HG03280 (cell line): ENCODE data around the gene NPM3.
"Not testable (repeated sequence)": the region's sequence is repeated elsewhere in the genome, so short reads cannot be mapped to it uniquely, and the experiment has no call there.

Experiments
- ATAC-seq: cut with Tn5 transposase; IDR thresholded peaks from one replicate; pipeline ENCODE4 v1.9.1; 2021; ENCODE audit warnings: mild to moderate bottlenecking, moderate library complexity; ENCODE audit not compliant: unreplicated experiment

NPM3 gene

GRCh38 chr10:101807158-101807557, 23.9 kb upstream of the NPM3 start:
- ATAC-seq: no peak

- ATAC-seq: no peak
Measured at GRCh38 chr10:101803511-101803910, 20.3 kb upstream of the NPM3 start.

GRCh38 chr10:101797403-101798059, 14.3 kb upstream of the NPM3 start:
- ATAC-seq: no peak

- no peak for ATAC-seq
Measured at GRCh38 chr10:101793526-101793925, 10.3 kb upstream of the NPM3 start.

- no peak for ATAC-seq
Measured at GRCh38 chr10:101789686-101790085, 6.4 kb upstream of the NPM3 start.

GRCh38 chr10:101789231-101789630, 6.0 kb upstream of the NPM3 start:
- ATAC-seq: not testable (repeated sequence)

GRCh38 chr10:101785801-101786200, 2.6 kb upstream of the NPM3 start:
- ATAC-seq: no peak

GRCh38 chr10:101784558-101784957, 1.3 kb upstream of the NPM3 start:
- ATAC-seq: no peak

GRCh38 chr10:101783736-101784118, 481 bp upstream of the NPM3 start:
- no peak for ATAC-seq

- ATAC-seq: no peak
Measured at GRCh38 chr10:101781984-101782810, 1.0 kb downstream of the NPM3 start.

- no peak for ATAC-seq
Measured at GRCh38 chr10:101781655-101781983, 1.6 kb downstream of the NPM3 start.

GRCh38 chr10:101780818-101781654, 2.2 kb downstream of the NPM3 start:
- ATAC-seq: peak; percentile 36

- ATAC-seq: no peak
Measured at GRCh38 chr10:101780187-101780817, 2.9 kb downstream of the NPM3 start.

- ATAC-seq: no peak
Measured at GRCh38 chr10:101779544-101780186, 3.6 kb downstream of the NPM3 start.

- ATAC-seq: no peak
Measured at GRCh38 chr10:101778781-101779543, 4.3 kb downstream of the NPM3 start.

GRCh38 chr10:101778151-101778780, 5.0 kb downstream of the NPM3 start:
- ATAC-seq: no peak

GRCh38 chr10:101777619-101778145, 5.6 kb downstream of the NPM3 start:
- ATAC-seq: no peak

- no peak for ATAC-seq
Measured at GRCh38 chr10:101776161-101776817, 7.0 kb downstream of the NPM3 start.
